GM19455 (cell line): ENCODE measurements around the gene SLC47A2.
"Not testable (repeated sequence)": the region's sequence is repeated elsewhere in the genome, so short reads cannot be mapped to it uniquely, and the experiment has no call there.

Source experiments
- ATAC-seq: cut with Tn5 transposase; IDR thresholded peaks from one replicate; pipeline ENCODE4 v1.9.1; 2021; ENCODE audit not compliant: unreplicated experiment

SLC47A2 gene

DNA sequence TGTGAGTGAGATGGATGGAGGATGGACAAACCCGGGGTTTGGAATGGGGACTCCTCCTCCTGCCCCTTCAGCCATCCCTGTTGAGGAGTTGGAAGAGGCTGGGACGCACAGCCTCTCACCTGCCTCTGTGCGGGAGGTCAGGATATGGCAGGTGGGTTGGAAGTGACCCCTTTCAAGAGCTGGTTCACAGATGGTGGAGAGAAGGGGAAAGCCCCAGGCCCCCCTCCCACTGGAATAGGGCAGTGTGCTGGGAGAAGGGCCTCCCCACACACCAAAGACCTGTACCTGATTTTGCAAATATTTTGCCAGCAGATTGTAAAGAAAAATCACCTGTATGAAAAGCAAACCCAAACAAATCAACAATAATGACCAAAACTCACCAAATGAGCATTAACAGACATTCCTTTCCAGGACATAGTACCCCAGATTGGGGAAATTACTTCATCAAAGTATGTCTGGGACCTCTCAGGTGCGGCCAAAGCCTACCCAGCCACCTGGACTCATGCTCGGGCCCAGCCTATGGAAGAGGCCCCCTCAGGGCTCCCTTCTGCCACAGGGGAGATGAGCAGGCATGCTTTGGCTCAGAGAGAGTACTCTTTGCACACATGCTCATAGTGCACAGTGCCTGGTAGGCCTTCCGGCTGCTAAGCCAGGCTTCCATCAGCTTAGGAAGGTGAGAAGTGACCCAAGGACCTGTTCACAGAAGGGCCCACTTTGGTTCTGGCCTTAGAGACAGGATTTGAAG is 7.8 kb downstream of the SLC47A2 start:
- no peak for ATAC-seq

GRCh38 chr17:19707728-19708221 is 8.6 kb downstream of the SLC47A2 start:
- ATAC-seq = no peak

DNA sequence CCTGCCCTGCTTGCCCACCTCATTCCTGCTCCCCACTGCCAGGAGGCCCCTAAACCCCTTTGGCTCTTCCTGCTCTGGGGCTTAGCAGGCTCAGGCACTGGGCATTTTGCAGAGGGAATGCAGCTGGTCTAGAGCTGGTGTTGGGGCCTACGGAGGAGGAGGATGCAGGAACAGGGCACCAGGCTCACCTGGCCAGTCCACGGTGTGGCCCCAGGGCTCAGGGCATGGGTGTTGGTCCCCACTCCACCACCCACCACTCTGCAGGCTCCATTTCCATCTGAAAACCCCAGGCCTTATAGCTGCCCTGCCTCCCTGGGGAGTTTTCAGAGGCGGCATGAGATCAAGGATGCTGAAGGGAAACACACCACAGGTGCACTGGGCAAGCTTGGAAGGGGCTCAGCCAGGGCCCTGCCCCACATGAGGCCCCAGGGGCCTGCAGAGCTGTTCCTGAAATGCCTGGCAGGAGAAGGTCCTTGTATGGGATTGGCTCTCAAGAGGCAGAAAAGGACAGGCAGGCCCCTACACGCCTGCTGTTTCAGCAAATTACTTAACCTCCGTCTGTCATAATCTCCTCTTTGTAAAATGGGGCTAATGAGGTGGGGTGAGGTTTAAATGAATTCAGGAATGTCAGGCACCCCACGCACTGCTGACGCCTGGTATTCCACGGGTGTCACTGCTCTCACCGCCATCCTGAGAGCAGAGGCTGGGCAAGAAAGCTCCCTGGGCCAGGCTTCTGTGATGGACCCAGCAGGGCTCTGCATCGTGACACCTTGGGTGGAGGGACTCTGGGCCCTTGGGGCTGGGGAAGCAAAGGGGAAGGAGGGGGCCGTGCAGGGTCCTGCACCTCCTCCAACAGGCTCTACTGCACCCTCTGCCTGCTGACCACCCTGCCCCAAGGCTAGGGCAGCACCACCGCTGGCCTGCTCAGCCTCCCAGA is 9.3 kb downstream of the SLC47A2 start:
- ATAC-seq = no peak

- ATAC-seq = no peak
Observed at GRCh38 chr17:19705771-19706770, 10.3 kb downstream of the SLC47A2 start.

DNA sequence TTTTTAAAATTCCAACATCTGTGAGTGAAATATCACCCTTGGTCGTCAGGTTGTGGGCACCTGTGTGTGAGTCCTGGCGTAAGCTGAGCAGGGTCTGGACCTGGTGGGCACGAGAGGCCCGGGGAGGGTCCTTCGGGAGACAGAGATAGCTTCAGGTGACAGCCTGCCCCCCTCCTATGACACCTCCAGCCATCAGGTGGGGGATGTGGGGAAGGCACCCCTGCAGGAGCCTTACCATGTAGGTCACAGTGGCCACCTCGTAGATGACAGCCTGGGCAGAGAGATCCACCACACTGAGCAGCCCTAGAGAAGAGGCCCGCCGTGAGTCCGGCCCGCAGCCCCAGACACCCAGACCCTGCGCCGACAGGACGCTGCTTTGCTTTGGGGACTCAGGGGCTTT is 11.2 kb downstream of the SLC47A2 start:
- ATAC-seq = no peak

- ATAC-seq = no peak
Observed at GRCh38 chr17:19703828-19704613, 12.4 kb downstream of the SLC47A2 start.

- no peak for ATAC-seq
Observed at GRCh38 chr17:19703106-19703827, 13.1 kb downstream of the SLC47A2 start.

GRCh38 chr17:19702217-19702641 is 14.2 kb downstream of the SLC47A2 start:
- no peak for ATAC-seq

GRCh38 chr17:19686400-19687090 is 29.8 kb downstream of the SLC47A2 start:
- ATAC-seq = no peak

DNA sequence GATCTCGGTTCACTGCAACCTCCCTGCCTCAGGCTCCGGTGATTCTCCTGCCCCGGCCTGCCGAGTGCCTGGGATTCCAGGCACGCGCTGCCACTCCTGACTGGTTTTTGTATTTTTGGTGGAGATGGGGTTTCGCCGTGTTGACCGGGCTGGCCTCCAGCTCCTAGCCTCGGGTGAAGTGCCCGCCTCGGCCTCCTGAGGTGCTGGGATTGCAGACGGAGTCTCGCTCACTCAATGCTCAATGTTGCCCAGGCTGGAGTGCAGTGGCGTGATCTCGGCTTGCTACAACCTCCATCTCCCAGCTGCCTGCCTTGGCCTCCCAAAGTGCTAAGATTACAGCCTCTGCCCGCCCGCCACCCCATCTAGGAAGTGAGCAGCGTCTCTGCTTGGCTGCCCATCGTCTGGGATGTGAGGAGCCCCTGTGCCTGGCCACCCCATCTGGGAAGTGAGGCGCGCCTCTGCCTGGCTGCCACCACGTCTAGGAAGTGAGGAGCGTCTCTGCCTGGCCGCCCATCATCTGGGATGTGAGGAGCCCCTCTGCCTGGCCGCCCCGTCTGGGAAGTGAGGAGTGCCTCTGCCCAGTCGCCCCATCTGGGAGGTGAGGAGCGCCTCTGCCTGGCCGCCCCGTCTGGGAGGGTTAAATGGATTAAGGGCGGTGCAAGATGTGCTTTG is 31.3 kb downstream of the SLC47A2 start:
- ATAC-seq = not testable (repeated sequence)

DNA sequence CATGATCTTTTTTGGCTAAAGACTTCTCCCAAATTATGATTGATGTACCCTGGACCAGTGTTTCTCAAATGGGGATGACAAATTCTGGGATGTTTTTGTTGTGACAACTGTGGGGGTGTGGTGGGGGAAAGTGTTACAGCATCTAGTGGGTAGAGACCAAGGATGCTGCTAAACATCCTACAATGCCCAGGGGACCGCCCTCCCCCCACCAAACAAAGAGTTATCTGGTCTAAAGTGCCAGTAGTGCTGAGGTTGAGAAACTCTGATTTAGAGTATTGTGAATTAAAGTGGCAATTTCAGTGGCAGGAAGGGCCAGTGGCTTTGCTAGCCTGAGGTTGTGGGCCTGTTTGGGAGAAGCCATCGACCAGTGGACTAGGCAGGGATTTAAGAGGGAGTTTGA is 33.3 kb downstream of the SLC47A2 start:
- no peak for ATAC-seq

DNA sequence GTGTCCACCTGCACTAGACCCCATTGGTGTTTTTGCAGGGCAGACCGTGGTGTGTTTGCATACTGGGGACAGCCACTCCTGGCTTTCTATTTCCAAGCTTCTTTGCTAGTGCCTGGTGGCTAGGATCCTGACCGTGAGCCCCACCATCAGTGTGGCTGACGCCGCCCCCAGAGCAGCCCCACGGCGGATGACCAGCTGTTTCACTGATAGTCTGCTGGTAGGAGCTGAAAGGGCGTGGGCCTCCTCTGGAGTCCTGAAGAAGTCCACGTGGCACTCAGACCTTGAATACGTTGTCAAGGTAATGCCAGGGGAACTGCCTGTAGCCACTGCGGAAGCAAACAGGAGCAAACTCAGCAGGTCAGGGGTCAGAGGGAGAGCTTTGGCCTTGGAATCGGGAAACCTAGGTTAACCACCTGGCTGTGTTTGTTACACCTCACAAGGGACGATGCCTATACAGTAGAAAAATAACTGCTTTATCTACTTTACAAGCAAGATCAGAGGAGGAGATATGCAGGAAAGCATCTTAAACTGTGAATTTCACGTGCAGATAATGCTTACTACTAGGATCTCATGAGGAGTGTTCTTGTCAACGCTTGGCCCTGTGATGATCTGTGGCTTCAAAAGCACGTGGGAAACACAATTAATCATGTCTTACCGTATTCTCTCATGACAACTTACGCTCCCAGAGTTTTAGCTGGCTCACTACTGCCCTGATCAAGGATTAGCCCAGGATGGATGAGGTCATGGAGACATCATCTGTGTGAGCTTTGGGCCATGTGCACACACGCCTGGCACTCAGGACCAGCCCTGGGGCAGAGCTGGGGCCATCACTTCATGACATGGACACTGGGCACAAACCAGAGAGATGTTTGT is 37.6 kb downstream of the SLC47A2 start:
- no peak for ATAC-seq

DNA sequence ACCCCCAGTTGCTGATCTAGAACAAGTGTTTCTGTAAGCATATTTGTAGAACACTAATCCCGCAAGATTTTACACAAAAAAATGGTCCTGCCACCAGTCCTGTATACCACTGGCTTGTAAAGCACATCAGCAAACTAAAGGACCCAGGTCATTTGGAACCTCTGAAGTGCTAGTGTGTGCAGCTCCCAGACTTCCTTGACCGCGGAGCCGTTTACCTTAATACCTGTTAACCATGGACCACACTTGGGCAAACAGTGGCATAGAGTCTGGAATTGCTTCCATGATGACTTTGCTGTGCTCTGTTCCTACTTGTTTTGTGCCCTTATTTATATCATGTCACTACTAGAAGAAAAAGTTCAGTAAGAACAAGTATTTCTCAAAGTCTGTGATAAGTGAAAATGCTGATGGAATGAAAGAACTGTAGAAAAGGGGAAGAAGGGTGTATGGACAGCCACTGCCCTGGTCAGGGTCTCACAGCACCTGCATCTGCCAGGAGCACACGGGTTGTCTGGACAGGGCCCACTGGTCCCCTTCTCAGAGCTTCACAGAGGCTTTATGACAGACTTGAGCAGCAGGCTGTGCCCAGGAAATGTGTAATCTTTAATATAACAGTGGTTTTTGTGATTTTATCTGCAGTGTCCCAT is 38.5 kb downstream of the SLC47A2 start:
- no peak for ATAC-seq

- ATAC-seq = no peak
Observed at GRCh38 chr17:19676896-19677295, 39.5 kb downstream of the SLC47A2 start.

GRCh38 chr17:19673623-19674022 is 42.8 kb downstream of the SLC47A2 start:
- no peak for ATAC-seq

- no peak for ATAC-seq
Observed at GRCh38 chr17:19672009-19672750, 44.2 kb downstream of the SLC47A2 start.
